Memory B cell (primary cell): Measurements from ENCODE around the gene MIA3.

Experiments
- ATAC-seq: fragments of 150-1000 bp; cut with Tn5 transposase; 2 replicates; pipeline ENCODE4 v1.10.0; 2021; ENCODE audit warnings: low read depth, mild to moderate bottlenecking, moderate library complexity
- DNase-seq, 2 donors: peaks; one replicate each; pipeline ENCODE4 v3.0.0; 2022; ENCODE audit warnings: low spot score in 2 of 2
- H3K27ac Mint-ChIP-seq: one replicate; pipeline ENCODE4 v1.8.0; 2022; ENCODE audit warnings: mild to moderate bottlenecking, moderate library complexity, mixed read lengths
- H3K27me3 Mint-ChIP-seq: one replicate; pipeline ENCODE4 v1.8.0; 2022; ENCODE audit warnings: mixed read lengths
- H3K36me3 Mint-ChIP-seq: one replicate; pipeline ENCODE4 v1.8.0; 2022; ENCODE audit warnings: mild to moderate bottlenecking, mixed read lengths
- H3K4me1 Mint-ChIP-seq: one replicate; pipeline ENCODE4 v1.8.0; 2022; ENCODE audit warnings: mixed read lengths
- H3K4me3 Mint-ChIP-seq: one replicate; pipeline ENCODE4 v1.8.0; 2022; ENCODE audit warnings: mild to moderate bottlenecking, moderate library complexity, mixed read lengths
- H3K9me3 Mint-ChIP-seq: one replicate; pipeline ENCODE4 v1.8.0; 2022; ENCODE audit warnings: mixed read lengths

Gene MIA3

GRCh38 chr1:222618001-222618879 is at the start of gene MIA3:
Gene MIA3 (plus strand): TSS chr1:222618097. CDS start chr1:222618111, 14 bp downstream.
- Mint-ChIP-seq H3K27ac (peak within 1 kb of the TSS; percentile 92), H3K4me1 (peaks cover 21% of the 10 kb centered on the region), H3K27me3 (peaks cover 2% of the 10 kb centered on the region), H3K4me3 (peak within 1 kb of the TSS; percentile 96), H3K36me3 (peaks cover 10% of the 10 kb centered on the region), H3K9me3 (no peaks in the 10 kb centered on the region)
- DNase-seq (peak; percentile 7 to 61), ATAC-seq (peak; percentile 65)

GRCh38 chr1:222570837-222571236 is 47.1 kb upstream of the MIA3 start:
- H3K27ac Mint-ChIP-seq: peak overlapping the region; percentile 35
- peaks cover 16% of the 10 kb centered on the region for H3K4me1 Mint-ChIP-seq
- H3K27me3 Mint-ChIP-seq: no peaks in the 10 kb centered on the region
- no peak overlapping the region for H3K4me3 Mint-ChIP-seq
- H3K36me3 Mint-ChIP-seq: peaks cover 62% of the 10 kb centered on the region
- H3K9me3 Mint-ChIP-seq: peaks cover 5% of the 10 kb centered on the region
- ATAC-seq (no peak), DNase-seq (no peak)

- H3K4me3 Mint-ChIP-seq: no peak overlapping the region
- H3K4me1 Mint-ChIP-seq: peaks cover 29% of the 10 kb centered on the region
These were observed 38.6 kb upstream of the MIA3 start for GRCh38 chr1:222579316-222579715.

GRCh38 chr1:222582099-222582774 is 35.7 kb upstream of the MIA3 start:
- Mint-ChIP-seq H3K27me3 (no peaks in the 10 kb centered on the region), H3K4me1 (peaks cover 36% of the 10 kb centered on the region), H3K4me3 (peak overlapping the region; percentile 77), H3K36me3 (peaks cover 39% of the 10 kb centered on the region), H3K27ac (peak overlapping the region; percentile 43), H3K9me3 (no peaks in the 10 kb centered on the region)
- DNase-seq (no peak), ATAC-seq (no peak)

More at GRCh38 chr1:222579316-222579715, 38.6 kb upstream of the MIA3 start:
- ATAC-seq (no peak), DNase-seq (no peak)
- peaks cover 44% of the 10 kb centered on the region for H3K36me3 Mint-ChIP-seq
- H3K27me3 Mint-ChIP-seq: no peaks in the 10 kb centered on the region
- no peaks in the 10 kb centered on the region for H3K9me3 Mint-ChIP-seq
- H3K27ac Mint-ChIP-seq: no peak overlapping the region

GRCh38 chr1:222583079-222583478 is 34.8 kb upstream of the MIA3 start:
- peaks cover 34% of the 10 kb centered on the region for H3K4me1 Mint-ChIP-seq
- no peaks in the 10 kb centered on the region for H3K9me3 Mint-ChIP-seq
- peak overlapping the region; percentile 43 for H3K27ac Mint-ChIP-seq
- H3K4me3 Mint-ChIP-seq: peak overlapping the region; percentile 77
- ATAC-seq (peak; percentile 93), DNase-seq (peak in 1 of 2 donors; percentile 24)
- peaks cover 39% of the 10 kb centered on the region for H3K36me3 Mint-ChIP-seq
- no peaks in the 10 kb centered on the region for H3K27me3 Mint-ChIP-seq

GRCh38 chr1:222586842-222587241 is 31.1 kb upstream of the MIA3 start:
- ATAC-seq (no peak), DNase-seq (no peak)
- H3K36me3 Mint-ChIP-seq: peaks cover 25% of the 10 kb centered on the region
- H3K27me3 Mint-ChIP-seq: no peaks in the 10 kb centered on the region
- no peak overlapping the region for H3K4me3 Mint-ChIP-seq
- peaks cover 44% of the 10 kb centered on the region for H3K4me1 Mint-ChIP-seq
- H3K27ac Mint-ChIP-seq: peak overlapping the region; percentile 31
- no peaks in the 10 kb centered on the region for H3K9me3 Mint-ChIP-seq

GRCh38 chr1:222588135-222588534 is 29.8 kb upstream of the MIA3 start:
- H3K27ac Mint-ChIP-seq: peak overlapping the region; percentile 75
- H3K4me3 Mint-ChIP-seq: peak overlapping the region; percentile 94
- peaks cover 19% of the 10 kb centered on the region for H3K36me3 Mint-ChIP-seq

GRCh38 chr1:222589462-222590302 is 28.2 kb upstream of the MIA3 start, which contains the start of gene TAF1A:
Gene TAF1A (minus strand): TSS chr1:222589933.
- Mint-ChIP-seq H3K27ac (peak within 1 kb of the TSS; percentile 96), H3K27me3 (no peaks in the 10 kb centered on the region), H3K4me3 (peak within 1 kb of the TSS; percentile 94), H3K36me3 (peaks cover 17% of the 10 kb centered on the region), H3K4me1 (peaks cover 27% of the 10 kb centered on the region), H3K9me3 (no peaks in the 10 kb centered on the region)
- ATAC-seq: peak; percentile 99
- DNase-seq: peak; percentile 68 to 70

More at GRCh38 chr1:222588135-222588534, 29.8 kb upstream of the MIA3 start:
- Mint-ChIP-seq H3K4me1 (peaks cover 34% of the 10 kb centered on the region), H3K9me3 (no peaks in the 10 kb centered on the region), H3K27me3 (no peaks in the 10 kb centered on the region)
- DNase-seq (no peak), ATAC-seq (no peak)

GRCh38 chr1:222592171-222592570 is 25.7 kb upstream of the MIA3 start:
- DNase-seq (no peak), ATAC-seq (no peak)
- Mint-ChIP-seq H3K27me3 (no peaks in the 10 kb centered on the region), H3K9me3 (no peaks in the 10 kb centered on the region), H3K4me1 (peaks cover 16% of the 10 kb centered on the region), H3K27ac (no peak overlapping the region), H3K4me3 (no peak overlapping the region), H3K36me3 (peaks cover 12% of the 10 kb centered on the region)

GRCh38 chr1:222594789-222595188 is 23.1 kb upstream of the MIA3 start:
- DNase-seq: no peak
- Mint-ChIP-seq H3K4me1 (peaks cover 5% of the 10 kb centered on the region), H3K27me3 (no peaks in the 10 kb centered on the region), H3K4me3 (no peak overlapping the region), H3K36me3 (peaks cover 7% of the 10 kb centered on the region), H3K9me3 (no peaks in the 10 kb centered on the region), H3K27ac (no peak overlapping the region)
- no peak for ATAC-seq

- Mint-ChIP-seq H3K27me3 (no peaks in the 10 kb centered on the region), H3K27ac (no peak overlapping the region), H3K36me3 (peaks cover 7% of the 10 kb centered on the region), H3K9me3 (no peaks in the 10 kb centered on the region), H3K4me3 (no peak overlapping the region), H3K4me1 (no peaks in the 10 kb centered on the region)
- ATAC-seq (no peak), DNase-seq (no peak)
These were observed 21.2 kb upstream of the MIA3 start for GRCh38 chr1:222596696-222597095.

- no peaks in the 10 kb centered on the region for H3K27me3 Mint-ChIP-seq
- ATAC-seq: no peak
These were observed 17.6 kb upstream of the MIA3 start for GRCh38 chr1:222600281-222600680.

GRCh38 chr1:222601257-222601656 is 16.6 kb upstream of the MIA3 start:
- Mint-ChIP-seq H3K27me3 (no peaks in the 10 kb centered on the region), H3K27ac (no peak overlapping the region), H3K9me3 (no peaks in the 10 kb centered on the region), H3K4me3 (no peak overlapping the region), H3K4me1 (no peaks in the 10 kb centered on the region), H3K36me3 (peaks cover 2% of the 10 kb centered on the region)
- no peak for DNase-seq
- ATAC-seq: no peak

More at GRCh38 chr1:222600281-222600680, 17.6 kb upstream of the MIA3 start:
- Mint-ChIP-seq H3K4me1 (no peaks in the 10 kb centered on the region), H3K27ac (no peak overlapping the region), H3K36me3 (peaks cover 7% of the 10 kb centered on the region), H3K4me3 (no peak overlapping the region), H3K9me3 (no peaks in the 10 kb centered on the region)
- no peak for DNase-seq
